Keratinocyte (primary cell): Measurements from ENCODE around the gene B3GNT2.

Source experiments
- EZH2 ChIP-seq: IDR thresholded peaks from one replicate; pipeline ENCODE4 v1.6.1; 2012; ENCODE audit warnings: inconsistent platforms, mild to moderate bottlenecking, low read length, moderate library complexity
- TF ChIP-seq, protein P1 (sequence below), 3 experiments: IDR thresholded peaks in 1 of 3; conservative IDR thresholded peaks in 1 of 3; optimal IDR thresholded peaks in 1 of 3; 2 replicates in 2 of 3; 3 replicates in 1 of 3; pipeline versions ENCODE3 to v1.5.1; 2011; ENCODE audit warnings: low read length in 3 of 3, mild to moderate bottlenecking in 3 of 3, moderate library complexity in 2 of 3, control low read depth in 1 of 3, inconsistent platforms in 1 of 3; ENCODE audit not compliant: insufficient read depth in 2 of 3; ENCODE audit errors: extremely low read depth in 1 of 3

GRCh38 chr2:62265106-62265505, 69.2 kb downstream of the B3GNT2 start:
- TF ChIP-seq, protein P1, sequence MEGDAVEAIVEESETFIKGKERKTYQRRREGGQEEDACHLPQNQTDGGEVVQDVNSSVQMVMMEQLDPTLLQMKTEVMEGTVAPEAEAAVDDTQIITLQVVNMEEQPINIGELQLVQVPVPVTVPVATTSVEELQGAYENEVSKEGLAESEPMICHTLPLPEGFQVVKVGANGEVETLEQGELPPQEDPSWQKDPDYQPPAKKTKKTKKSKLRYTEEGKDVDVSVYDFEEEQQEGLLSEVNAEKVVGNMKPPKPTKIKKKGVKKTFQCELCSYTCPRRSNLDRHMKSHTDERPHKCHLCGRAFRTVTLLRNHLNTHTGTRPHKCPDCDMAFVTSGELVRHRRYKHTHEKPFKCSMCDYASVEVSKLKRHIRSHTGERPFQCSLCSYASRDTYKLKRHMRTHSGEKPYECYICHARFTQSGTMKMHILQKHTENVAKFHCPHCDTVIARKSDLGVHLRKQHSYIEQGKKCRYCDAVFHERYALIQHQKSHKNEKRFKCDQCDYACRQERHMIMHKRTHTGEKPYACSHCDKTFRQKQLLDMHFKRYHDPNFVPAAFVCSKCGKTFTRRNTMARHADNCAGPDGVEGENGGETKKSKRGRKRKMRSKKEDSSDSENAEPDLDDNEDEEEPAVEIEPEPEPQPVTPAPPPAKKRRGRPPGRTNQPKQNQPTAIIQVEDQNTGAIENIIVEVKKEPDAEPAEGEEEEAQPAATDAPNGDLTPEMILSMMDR (optimal IDR thresholded peaks at IDR 0.05 in 1 of 3, IDR thresholded peaks at IDR 0.05 in 1 of 3, conservative IDR thresholded peaks at IDR 0.05 in 1 of 3; ENCODE audit: extremely low read depth in 1 of 3, insufficient read depth in 2 of 3, low read length in 3 of 3): no peak
- TF ChIP-seq EZH2: no peak
